K562 (cell line): ENCODE results near the gene TPGS1. TPM values are rescaled to one million over a fixed set of nuclear protein-coding genes. Genes with fewer than 3 reads are reported as not detected.

ENCODE experiments used
- ATAC-seq: fragments of 200-7000 bp; cut with Tn5 transposase; 3 replicates; pipeline ENCODE4 v1.9.1; 2020; ENCODE audit warnings: moderate library complexity
- BruUV-seq: library from RNA; stranded (reverse); fragments of 400-500 nt; replicated peaks from 2 replicates; lab custom pipeline; 2021; lab: Mats Ljungman, UMichigan
- CTCF ChIA-PET: fragments of 300-600 bp; formaldehyde crosslinking; extraction: SDS; loops from one replicate; lab custom pipeline; 2021; ENCODE audit warnings: low intra/inter-chr PET ratio; lab: Yijun Ruan, JAX
- POLR2A ChIA-PET: fragments of 300-600, 350-650 bp; sonication (Branson Sonifier 250); formaldehyde crosslinking; extraction: SDS; loops from one replicate; lab custom pipeline; 2021; ENCODE audit warnings: antibody characterized with exemption, inconsistent platforms; lab: Yijun Ruan, JAX
- DNase-seq, 4 experiments: peaks; one replicate each; pipeline versions ENCODE4 v3.0.0 to v3.0.0-alpha.2; 2011 to 2018; ENCODE audit warnings: low spot score in 3 of 4, mixed read lengths in 3 of 4; ENCODE audit errors: extremely low read depth in 1 of 4
- FAIRE-seq: peaks from 2 replicates; lab custom pipeline; 2011; peaks lifted over from hg19 to GRCh38; lab: Jason Lieb, UNC
- H2AFZ ChIP-seq: 2 replicates; pipeline ENCODE4 v1.6.0; 2011; ENCODE audit warnings: low read depth, low read length, control low read depth, inconsistent platforms
- H3K27ac ChIP-seq: fragments of 200-600 bp; 3 replicates; pipeline ENCODE4 v1.8.0; 2011; ENCODE audit warnings: low read depth, mild to moderate bottlenecking, control low read depth, inconsistent platforms, low read length, moderate library complexity, mixed read lengths; ENCODE audit errors: extremely low read depth
- H3K27me3 ChIP-seq, 2 experiments: fragments of 300-600 bp in 1 of 2; 2 replicates in 1 of 2; 3 replicates in 1 of 2; pipeline versions ENCODE4 v1.6.0 to v1.8.0; 2011; ENCODE audit warnings: inconsistent platforms in 2 of 2, low read length in 2 of 2, mild to moderate bottlenecking in 1 of 2, mixed read lengths in 1 of 2, moderate library complexity in 1 of 2; ENCODE audit not compliant: control insufficient read depth in 2 of 2, insufficient read depth in 2 of 2
- H3K36me3 ChIP-seq: fragments of 300-600 bp; 3 replicates; pipeline ENCODE4 v1.8.0; 2011; ENCODE audit warnings: mild to moderate bottlenecking, low read length, inconsistent platforms; ENCODE audit not compliant: control insufficient read depth, insufficient read depth
- H3K4me1 ChIP-seq, 2 experiments: fragments of 200-600 bp in 1 of 2; replicated peaks in 1 of 2; 2 replicates in 1 of 2; 3 replicates in 1 of 2; pipeline versions ENCODE4 v1.5.1 to v1.8.0; 2011; ENCODE audit warnings: inconsistent platforms in 2 of 2, low read length in 2 of 2, mild to moderate bottlenecking in 1 of 2, mixed read lengths in 1 of 2, moderate library complexity in 1 of 2; ENCODE audit not compliant: control insufficient read depth in 2 of 2, insufficient read depth in 2 of 2
- H3K4me2 ChIP-seq: 2 replicates; pipeline ENCODE4 v1.6.1; 2011; ENCODE audit warnings: low read length, control low read depth, inconsistent platforms, mixed read lengths; ENCODE audit not compliant: insufficient read depth
- H3K4me3 ChIP-seq: fragments of 200-600 bp; sonication (generic), shearing (Covaris generic); 2 replicates; pipeline ENCODE4 v1.5.1; 2016; ENCODE audit warnings: control low read depth, inconsistent platforms
- H3K79me2 ChIP-seq: fragments of 200-600 bp; 3 replicates; pipeline ENCODE4 v1.8.0; 2011; ENCODE audit warnings: low read length, inconsistent platforms; ENCODE audit not compliant: control insufficient read depth, insufficient read depth
- H3K9ac ChIP-seq, 2 experiments: 2 replicates each; pipeline versions ENCODE4 v1.6.0 to v1.6.1; 2011; ENCODE audit warnings: low read depth in 2 of 2, low read length in 2 of 2, control low read depth in 1 of 2, inconsistent platforms in 1 of 2, mild to moderate bottlenecking in 1 of 2, mixed read lengths in 1 of 2; ENCODE audit not compliant: insufficient read depth in 1 of 2
- H3K9me1 ChIP-seq: one replicate; pipeline ENCODE4 v1.6.0; 2011; ENCODE audit warnings: inconsistent platforms, mild to moderate bottlenecking, low read length, moderate library complexity; ENCODE audit not compliant: control insufficient read depth, insufficient read depth
- H3K9me3 ChIP-seq: replicated peaks from 2 replicates; pipeline ENCODE4 v1.5.1; 2011; ENCODE audit warnings: low read depth, low read length, inconsistent platforms; ENCODE audit not compliant: control insufficient read depth, insufficient read depth
- H4K20me1 ChIP-seq: replicated peaks from 2 replicates; pipeline ENCODE4 v1.6.1; 2011; ENCODE audit warnings: low read length, inconsistent platforms, mixed read lengths; ENCODE audit not compliant: control insufficient read depth, insufficient read depth
- CLOCK ChIP-seq: fragments of 250-450 bp; sonication (Bioruptor Pico); IDR thresholded peaks from 2 replicates; pipeline ENCODE4 v1.4.0; 2020; ENCODE audit warnings: mild to moderate bottlenecking, moderate library complexity, borderline replicate concordance
- FOXA1 ChIP-seq: fragments of 450-650 bp; IDR thresholded peaks from 2 replicates; pipeline ENCODE4 v1.6.1; 2016; ENCODE audit warnings: mild to moderate bottlenecking, borderline replicate concordance
- GABPB2 ChIP-seq: fragments of 250-450 bp; sonication (Bioruptor Pico); conservative IDR thresholded peaks from 2 replicates; pipeline ENCODE4 v1.5.1; 2021; ENCODE audit warnings: mild to moderate bottlenecking
- HDAC3 ChIP-seq: fragments of 450-650 bp; IDR thresholded peaks from 2 replicates; pipeline ENCODE4 v1.6.1; 2018; ENCODE audit warnings: borderline replicate concordance, mild to moderate bottlenecking, moderate library complexity; ENCODE audit not compliant: partially characterized antibody
- RBM17 ChIP-seq: fragments of 200-400 bp; formaldehyde crosslinking; IDR thresholded peaks from 2 replicates; pipeline ENCODE4 v1.6.1; 2017; ENCODE audit warnings: low read depth, mild to moderate bottlenecking, low read length, borderline replicate concordance
- SIRT6 ChIP-seq: IDR thresholded peaks from one replicate; pipeline ENCODE4 v1.6.1; 2012; ENCODE audit warnings: low read depth, mild to moderate bottlenecking, control low read depth, inconsistent platforms, low read length, moderate library complexity
- ZNF212 ChIP-seq: fragments of 450-650 bp; formaldehyde crosslinking; IDR thresholded peaks from 2 replicates; pipeline ENCODE4 v1.4.0; 2020; ENCODE audit warnings: mild to moderate bottlenecking
- WGBS: fragments of 100-300 bp; shearing (Covaris generic); methylation state at CpG from one replicate; pipeline ENCODE4 v1.1.6; 2016; ENCODE audit warnings: low coverage, mixed read lengths; ENCODE audit not compliant: insufficient coverage; ENCODE audit errors: missing lambda C conversion rate; 5-methylcytosine and 5-hydroxymethylcytosine counted together
- in situ Hi-C: fragments of 300-500 bp; cut with MboI; formaldehyde crosslinking; loops from 4 replicates; pipeline ENCODE4 v1.15.0; 2018; ENCODE audit warnings: inconsistent platforms, mixed read lengths
- intact Hi-C: fragments of 100-400 bp; cut with micrococcal nuclease; formaldehyde crosslinking; loops from 2 replicates; pipeline ENCODE4 v1.14.2; 2022
- polyA plus RNA-seq, 8 experiments: library from polyadenylated mRNA; depleted of rRNA in 4 of 8; stranded (reverse) in 5 of 8; unstranded in 3 of 8; fragments of >200 nt; fragmentation: Nextera tagmentation in 2 of 8; fragmentation: Illumina TruSeq in 1 of 8; extraction: Ambion mirVana in 2 of 8; extraction: Trizol in 1 of 8; gene quantifications; 2 replicates each; pipeline versions ENCODE4 v1.2.1 to v1.2.3, GENCODE V29; 2011 to 2014; ENCODE audit warnings: inconsistent platforms in 1 of 8, missing spikeins in 1 of 8
- total RNA-seq, 7 experiments: library from RNA; depleted of rRNA in 6 of 7; stranded (reverse); fragments of >200 nt in 6 of 7; fragmentation: Illumina TruSeq in 2 of 7; extraction: Trizol in 2 of 7; gene quantifications; 2 replicates each; pipeline versions ENCODE4 v1.2.1 to v1.2.3, GENCODE V29; 2011 to 2021; ENCODE audit warnings: low replicate concordance in 1 of 7
- TF ChIP-seq, protein P1 (sequence below): fragments of 450-650 bp; formaldehyde crosslinking; IDR thresholded peaks from 2 replicates; pipeline ENCODE4 v1.4.0; 2020; ENCODE audit warnings: mild to moderate bottlenecking, mixed read lengths
- TF ChIP-seq, protein P2 (sequence below): sonication (generic); formaldehyde crosslinking; IDR thresholded peaks from 2 replicates; pipeline ENCODE4 v1.9.0; 2022; ENCODE audit warnings: mild to moderate bottlenecking, missing genetic modification reagents

The TPGS1 gene
- total and polyA plus RNA-seq, 9 of the 15 experiments (the other 6 are each of a cell fraction or from before 2014, with no cell fraction given), result 0.30 to 31.6 (median 1.2) TPM; not detected in 2

GRCh38 chr19:457636-458035 is 49.7 kb upstream of the TPGS1 start:
- Histone ChIP-seq H3K4me3 (no peak overlapping the region), H3K79me2 (no peaks in the 10 kb centered on the region), H3K27ac (no peak overlapping the region), H3K27me3 (peaks cover 6 to 48% of the 10 kb centered on the region in 2 experiments; a peak in 4 of 5 replicates), H3K9me1 (no peaks in the 10 kb centered on the region), H3K4me2 (no peak overlapping the region), H3K36me3 (no peaks in the 10 kb centered on the region), H3K9me3 (no peaks in the 10 kb centered on the region; the same call in 1 of the 2 replicates), H2AFZ (no peak overlapping the region), H4K20me1 (no peaks in the 10 kb centered on the region), H3K4me1 (peaks cover 5 to 37% of the 10 kb centered on the region in 2 experiments; a peak in 4 of 5 replicates), H3K9ac (no peak overlapping the region)
- WGBS, result 84% methylated on average over 21 of the region's 30 CpGs
- FAIRE-seq, result no peak
- intact Hi-C loops (no loop called here), in situ Hi-C loops (no loop called here)
- no peak for DNase-seq
- POLR2A ChIA-PET, result interaction anchor here (0.9 to 1.2 kb wide), 2 partner anchors 9 to 13 kb away, joined by 4 to 8 read pairs; no protein-coding TSS in a partner anchor
- no peak for ATAC-seq
- CTCF ChIA-PET, result no interaction called here
- BruUV-seq, result no TSS peak
- no peak for TF ChIP-seq SIRT6
- no peak for TF ChIP-seq ZNF212 (CRISPR knock-in tag)
- TF ChIP-seq, protein P1, sequence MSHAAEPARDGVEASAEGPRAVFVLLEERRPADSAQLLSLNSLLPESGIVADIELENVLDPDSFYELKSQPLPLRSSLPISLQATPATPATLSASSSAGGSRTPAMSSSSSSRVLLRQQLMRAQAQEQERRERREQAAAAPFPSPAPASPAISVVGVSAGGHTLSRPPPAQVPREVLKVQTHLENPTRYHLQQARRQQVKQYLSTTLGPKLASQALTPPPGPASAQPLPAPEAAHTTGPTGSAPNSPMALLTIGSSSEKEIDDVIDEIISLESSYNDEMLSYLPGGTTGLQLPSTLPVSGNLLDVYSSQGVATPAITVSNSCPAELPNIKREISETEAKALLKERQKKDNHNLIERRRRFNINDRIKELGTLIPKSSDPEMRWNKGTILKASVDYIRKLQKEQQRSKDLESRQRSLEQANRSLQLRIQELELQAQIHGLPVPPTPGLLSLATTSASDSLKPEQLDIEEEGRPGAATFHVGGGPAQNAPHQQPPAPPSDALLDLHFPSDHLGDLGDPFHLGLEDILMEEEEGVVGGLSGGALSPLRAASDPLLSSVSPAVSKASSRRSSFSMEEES (CRISPR knock-in tag), result no peak
- no peak for TF ChIP-seq FOXA1
- TF ChIP-seq, protein P2, sequence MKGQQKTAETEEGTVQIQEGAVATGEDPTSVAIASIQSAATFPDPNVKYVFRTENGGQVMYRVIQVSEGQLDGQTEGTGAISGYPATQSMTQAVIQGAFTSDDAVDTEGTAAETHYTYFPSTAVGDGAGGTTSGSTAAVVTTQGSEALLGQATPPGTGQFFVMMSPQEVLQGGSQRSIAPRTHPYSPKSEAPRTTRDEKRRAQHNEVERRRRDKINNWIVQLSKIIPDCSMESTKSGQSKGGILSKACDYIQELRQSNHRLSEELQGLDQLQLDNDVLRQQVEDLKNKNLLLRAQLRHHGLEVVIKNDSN (CRISPR knock-in tag), result no peak
- TF ChIP-seq HDAC3, result no peak
- TF ChIP-seq CLOCK (CRISPR knock-in tag), result no peak
- no peak for TF ChIP-seq RBM17
- TF ChIP-seq GABPB2 (CRISPR knock-in tag), result no peak
